Tibial artery (tissue), 4 donors: Measurements from ENCODE around the gene CAMK2G.

Source experiments
- DNase-seq, 2 donors: peaks; one replicate each; pipeline ENCODE4 v3.0.0-alpha.2; 2019
- H3K27ac ChIP-seq, 2 donors: fragments of 200-600 bp; sonication (generic) in 1 of 2; 1 replicate in 1 of 2; 2 replicates in 1 of 2; pipeline ENCODE4 v1.5.1; 2018 to 2019; ENCODE audit warnings: mild to moderate bottlenecking in 1 of 2
- H3K27me3 ChIP-seq, 2 donors: fragments of 200-600 bp; sonication (generic) in 1 of 2; one replicate each; pipeline versions ENCODE4 v1.5.1 to v1.6.0; 2016 to 2019
- H3K36me3 ChIP-seq, 3 donors: fragments of 200-600 bp; sonication (generic) in 2 of 3; one replicate each; pipeline ENCODE4 v1.5.1; 2016 to 2019; ENCODE audit warnings: mild to moderate bottlenecking in 2 of 3
- H3K4me1 ChIP-seq, 4 donors: fragments of 200-600 bp; sonication (generic) in 2 of 4; 1 replicate in 3 of 4; 2 replicates in 1 of 4; pipeline ENCODE4 v1.5.1; 2016 to 2019
- H3K4me3 ChIP-seq, 2 donors: fragments of 200-600 bp; sonication (generic) in 1 of 2; 1 replicate in 1 of 2; 2 replicates in 1 of 2; pipeline ENCODE4 v1.5.1; 2018 to 2019; ENCODE audit warnings: mild to moderate bottlenecking in 2 of 2
- H3K9me3 ChIP-seq, 3 donors: fragments of 200-600 bp; sonication (generic) in 1 of 3; one replicate each; pipeline ENCODE4 v1.5.1; 2016 to 2019
- intact Hi-C: fragments of 100-400 bp; cut with DNase I; formaldehyde crosslinking; loops from one replicate; pipeline ENCODE4 v1.15.0; 2023; ENCODE audit warnings: low total_unique reads
- TF ChIP-seq, protein P1 (sequence below), 2 experiments: fragments of 200-600 bp in 1 of 2; fragments of 450-650 bp in 1 of 2; IDR thresholded peaks; one replicate each; pipeline ENCODE4 v1.5.1; 2017 to 2019; ENCODE audit warnings: antibody characterized with exemption in 2 of 2, mild to moderate bottlenecking in 1 of 2, moderate library complexity in 1 of 2

The CAMK2G gene

DNA sequence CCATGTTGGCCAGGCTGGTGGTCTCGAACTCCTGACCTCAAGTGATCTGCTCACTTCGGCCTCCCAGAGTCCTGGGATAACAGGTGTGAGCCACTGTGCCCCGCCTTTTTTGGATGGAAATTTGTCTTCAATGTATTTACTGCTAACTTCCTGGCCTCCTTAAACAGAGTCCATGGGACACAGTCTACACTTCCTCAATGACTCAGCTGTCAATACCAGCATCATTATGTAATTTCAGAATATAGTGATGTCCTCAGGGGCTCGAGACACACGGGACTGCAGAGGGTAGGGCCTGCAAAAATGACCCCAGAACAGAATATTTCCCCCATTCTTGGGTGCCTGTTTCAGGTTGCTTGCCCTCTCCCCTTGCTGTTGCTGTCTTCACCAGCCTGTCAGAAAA lies 31.1 kb downstream of the CAMK2G start:
- no peaks in the 10 kb centered on the region for H3K27me3 ChIP-seq
- no peak overlapping the region for H3K27ac ChIP-seq
- TF ChIP-seq, protein P1, sequence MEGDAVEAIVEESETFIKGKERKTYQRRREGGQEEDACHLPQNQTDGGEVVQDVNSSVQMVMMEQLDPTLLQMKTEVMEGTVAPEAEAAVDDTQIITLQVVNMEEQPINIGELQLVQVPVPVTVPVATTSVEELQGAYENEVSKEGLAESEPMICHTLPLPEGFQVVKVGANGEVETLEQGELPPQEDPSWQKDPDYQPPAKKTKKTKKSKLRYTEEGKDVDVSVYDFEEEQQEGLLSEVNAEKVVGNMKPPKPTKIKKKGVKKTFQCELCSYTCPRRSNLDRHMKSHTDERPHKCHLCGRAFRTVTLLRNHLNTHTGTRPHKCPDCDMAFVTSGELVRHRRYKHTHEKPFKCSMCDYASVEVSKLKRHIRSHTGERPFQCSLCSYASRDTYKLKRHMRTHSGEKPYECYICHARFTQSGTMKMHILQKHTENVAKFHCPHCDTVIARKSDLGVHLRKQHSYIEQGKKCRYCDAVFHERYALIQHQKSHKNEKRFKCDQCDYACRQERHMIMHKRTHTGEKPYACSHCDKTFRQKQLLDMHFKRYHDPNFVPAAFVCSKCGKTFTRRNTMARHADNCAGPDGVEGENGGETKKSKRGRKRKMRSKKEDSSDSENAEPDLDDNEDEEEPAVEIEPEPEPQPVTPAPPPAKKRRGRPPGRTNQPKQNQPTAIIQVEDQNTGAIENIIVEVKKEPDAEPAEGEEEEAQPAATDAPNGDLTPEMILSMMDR (IDR thresholded peaks at IDR 0.05): no peak
- peaks cover 80 to 98% (median 97%) of the 10 kb centered on the region in 3 donors for H3K36me3 ChIP-seq
- DNase-seq: no peak
- intact Hi-C loops: no loop called here
- H3K9me3 ChIP-seq: no peaks in the 10 kb centered on the region
- no peaks in the 10 kb centered on the region for H3K4me1 ChIP-seq
- no peak overlapping the region for H3K4me3 ChIP-seq

DNA sequence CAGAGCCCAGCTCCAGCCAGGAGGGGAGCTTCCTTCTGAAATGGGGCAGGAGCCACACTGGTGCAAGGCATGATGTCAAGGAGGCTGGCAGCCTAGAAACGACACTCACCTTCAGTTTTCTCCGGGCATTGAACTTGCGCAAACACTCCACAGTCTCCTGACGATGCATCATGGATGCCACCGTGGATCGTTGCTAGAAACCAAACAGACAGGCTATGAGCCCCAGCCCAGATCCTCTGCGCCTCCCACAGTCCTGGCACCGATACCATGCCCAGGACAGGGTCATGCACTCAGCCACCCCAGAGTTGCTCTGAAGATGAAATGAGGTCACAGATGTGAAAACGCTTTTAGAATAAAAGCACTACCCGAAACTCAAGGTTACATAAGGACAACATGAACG lies 32.0 kb downstream of the CAMK2G start:
- Histone ChIP-seq H3K27me3 (no peaks in the 10 kb centered on the region), H3K9me3 (no peaks in the 10 kb centered on the region), H3K4me3 (no peak overlapping the region), H3K27ac (no peak overlapping the region), H3K36me3 (peaks cover 80 to 98% (median 97%) of the 10 kb centered on the region in 3 donors), H3K4me1 (peaks cover 0 to 7% (median 2%) of the 10 kb centered on the region in 4 donors)
- DNase-seq: no peak
- TF ChIP-seq, protein P1 (IDR thresholded peaks at IDR 0.05): no peak
- intact Hi-C loops: no loop called here

DNA sequence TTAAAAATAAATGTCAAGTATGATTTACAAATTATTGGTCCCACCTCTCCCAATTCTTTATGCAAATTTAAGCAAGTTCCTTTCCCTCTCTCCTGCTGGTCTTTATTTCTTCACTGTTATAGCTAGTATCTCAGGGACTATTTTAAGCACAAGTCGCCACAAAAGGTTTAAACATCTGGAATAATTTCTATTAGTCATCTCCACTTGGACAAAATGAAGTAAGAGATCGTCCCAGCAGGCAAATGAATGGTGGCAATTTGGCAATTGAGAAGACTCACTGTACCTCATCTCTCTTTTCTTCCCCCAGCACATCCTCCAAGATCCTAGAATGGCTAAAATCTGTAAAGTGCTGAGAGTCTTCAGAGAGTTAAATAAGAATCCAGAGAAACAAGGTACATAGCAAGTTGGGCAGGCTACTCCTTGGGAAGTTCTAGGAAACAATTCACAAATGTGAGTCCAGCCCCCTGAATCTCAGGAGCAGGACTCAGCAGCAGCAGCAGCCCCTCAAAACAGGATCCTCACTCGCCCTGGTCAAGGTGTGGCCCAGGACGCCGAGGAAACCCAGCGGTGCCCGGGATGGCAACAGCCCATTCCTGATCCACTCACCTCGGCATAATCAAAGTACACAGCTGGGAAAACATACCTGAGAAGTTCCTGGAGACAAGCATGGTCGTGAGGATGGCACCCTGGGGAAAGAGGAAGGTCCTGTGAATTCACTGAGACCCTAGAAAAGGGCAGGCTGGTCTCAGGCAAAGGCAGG lies 32.6 kb downstream of the CAMK2G start:
- intact Hi-C loops: no loop called here
- H3K4me3 ChIP-seq: no peak overlapping the region
- H3K36me3 ChIP-seq: peaks cover 80 to 98% (median 97%) of the 10 kb centered on the region in 3 donors
- peaks cover 0 to 7% (median 3%) of the 10 kb centered on the region in 4 donors for H3K4me1 ChIP-seq
- H3K27ac ChIP-seq: no peak overlapping the region
- TF ChIP-seq, protein P1 (IDR thresholded peaks at IDR 0.05): no peak
- no peaks in the 10 kb centered on the region for H3K9me3 ChIP-seq
- no peak for DNase-seq
- H3K27me3 ChIP-seq: no peaks in the 10 kb centered on the region

DNA sequence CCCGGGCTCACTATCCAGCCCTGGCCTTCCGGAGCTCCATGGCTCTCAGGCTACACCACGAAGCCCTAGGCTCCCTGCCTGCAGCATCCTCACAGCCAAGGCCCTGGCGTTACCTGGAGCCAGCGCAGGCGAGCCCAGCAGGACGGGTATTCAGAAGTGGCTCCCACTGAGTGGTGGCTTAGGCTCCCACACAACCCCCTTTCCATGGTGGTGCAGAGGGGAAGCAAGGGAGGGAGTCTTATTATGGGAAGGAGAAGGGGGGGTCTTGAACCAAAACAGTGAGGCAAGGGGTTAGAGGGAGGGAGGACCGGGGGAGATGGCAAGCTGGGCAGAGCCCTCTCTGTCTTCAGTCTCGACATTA lies 33.3 kb downstream of the CAMK2G start:
- intact Hi-C loops: no loop called here
- peaks cover 0 to 7% (median 3%) of the 10 kb centered on the region in 4 donors for H3K4me1 ChIP-seq
- no peak overlapping the region for H3K4me3 ChIP-seq
- H3K27ac ChIP-seq: no peak overlapping the region
- H3K36me3 ChIP-seq: peaks cover 80 to 98% (median 97%) of the 10 kb centered on the region in 3 donors
- TF ChIP-seq, protein P1 (IDR thresholded peaks at IDR 0.05): no peak
- DNase-seq: no peak
- no peaks in the 10 kb centered on the region for H3K27me3 ChIP-seq
- no peaks in the 10 kb centered on the region for H3K9me3 ChIP-seq

DNA sequence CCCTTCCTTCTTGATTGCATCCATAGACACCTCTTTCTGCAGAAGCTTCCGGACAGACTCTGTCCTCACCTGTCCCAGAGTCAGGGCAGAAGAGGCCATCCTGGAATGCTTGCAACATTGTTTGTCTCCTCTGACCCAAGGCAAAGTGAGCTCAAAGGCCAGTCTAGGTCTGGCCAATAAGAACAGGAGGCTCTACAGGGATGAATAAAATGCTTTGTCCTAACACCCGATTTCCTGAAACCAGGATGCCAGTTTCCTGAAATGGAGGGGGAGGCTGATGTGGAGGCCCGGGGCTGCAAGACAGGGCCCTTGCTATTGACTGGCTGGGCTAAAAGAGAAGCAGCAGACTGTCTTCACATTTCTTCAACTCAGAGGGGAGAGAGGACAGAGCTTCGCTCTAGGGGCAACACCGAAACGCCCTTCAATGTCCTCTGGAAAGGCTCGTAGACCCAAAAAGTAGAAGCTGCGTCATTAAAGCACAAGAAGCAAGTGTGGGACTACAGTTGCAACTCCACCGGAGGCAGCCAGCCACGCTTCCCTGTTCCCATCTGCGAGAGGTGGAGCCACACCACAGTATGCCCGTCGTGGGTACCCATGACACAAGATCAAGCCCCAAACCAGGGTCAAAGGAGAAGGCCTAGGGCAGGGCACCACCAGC lies 33.8 kb downstream of the CAMK2G start:
- intact Hi-C loops: no loop called here

More for the DNA sequence above, 33.8 kb downstream of the CAMK2G start:
- H3K27ac ChIP-seq: no peak overlapping the region
- no peak overlapping the region for H3K4me3 ChIP-seq
- DNase-seq: no peak
- H3K4me1 ChIP-seq: peaks cover 0 to 7% (median 3%) of the 10 kb centered on the region in 4 donors
- H3K36me3 ChIP-seq: peaks cover 84 to 98% (median 98%) of the 10 kb centered on the region in 3 donors
- H3K27me3 ChIP-seq: no peaks in the 10 kb centered on the region
- H3K9me3 ChIP-seq: no peaks in the 10 kb centered on the region
- TF ChIP-seq, protein P1 (IDR thresholded peaks at IDR 0.05): no peak
